ENCODE results near the gene DOCK3.

Gene DOCK3

GRCh38 chr3:51337666-51338065 is 662.9 kb downstream of the DOCK3 start:
- Histone ChIP-seq H3K4me2 (no peak overlapping the region), H4K20me1 (ENCODE audit: insufficient read depth) (no peaks in the 10 kb centered on the region), H2AFZ (ENCODE audit: low read depth) (no peak overlapping the region), H3K4me1 (ENCODE audit: low read depth, poor library complexity, severe bottlenecking) (no peaks in the 10 kb centered on the region), H3K27me3 (ENCODE audit: insufficient read depth, low read depth) (no peaks in the 10 kb centered on the region), H3K27ac (no peak overlapping the region), H3K9ac (no peak overlapping the region), H3K36me3 (ENCODE audit: insufficient read depth) (no peaks in the 10 kb centered on the region), H3K4me3 (IDR thresholded peaks at IDR 0.05; ENCODE audit: insufficient read depth, low read depth, low read length) (no peak overlapping the region), H3K79me2 (ENCODE audit: insufficient read depth, low read depth) (no peaks in the 10 kb centered on the region)
- TF ChIP-seq CTCF (conservative IDR thresholded peaks at IDR 0.05; ENCODE audit: low read depth, low read length), result no peak

DNA sequence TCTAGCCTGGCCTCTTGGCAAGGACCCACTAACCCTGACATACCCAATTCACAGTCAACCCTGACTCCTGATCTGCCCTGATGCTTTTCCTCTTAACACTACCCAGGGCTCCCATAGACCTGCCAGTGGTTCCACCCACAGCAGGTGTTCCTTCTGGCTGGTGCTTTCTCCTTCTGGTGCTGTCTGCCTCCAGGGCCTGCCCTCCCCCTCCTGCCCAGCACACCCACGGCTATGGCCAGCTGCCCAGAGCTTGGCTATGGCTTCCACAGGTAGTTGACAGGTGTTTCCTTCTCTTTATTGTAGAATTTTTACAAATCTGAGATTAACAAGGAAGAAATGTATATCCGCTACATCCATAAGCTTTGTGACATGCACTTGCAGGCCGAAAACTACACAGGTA is 663.9 kb downstream of the DOCK3 start:
- Histone ChIP-seq H2AFZ (ENCODE audit: low read depth) (no peak overlapping the region), H3K79me2 (ENCODE audit: insufficient read depth, low read depth) (no peaks in the 10 kb centered on the region)

GRCh38 chr3:51340013-51340829 is 665.5 kb downstream of the DOCK3 start:
- Histone ChIP-seq H3K4me2 (no peak overlapping the region), H3K36me3 (ENCODE audit: insufficient read depth) (no peaks in the 10 kb centered on the region), H2AFZ (ENCODE audit: low read depth) (no peak overlapping the region), H3K79me2 (ENCODE audit: insufficient read depth, low read depth) (no peaks in the 10 kb centered on the region), H3K9ac (no peak overlapping the region), H4K20me1 (ENCODE audit: insufficient read depth) (no peaks in the 10 kb centered on the region), H3K27me3 (ENCODE audit: insufficient read depth, low read depth) (no peaks in the 10 kb centered on the region), H3K4me1 (ENCODE audit: low read depth, poor library complexity, severe bottlenecking) (no peaks in the 10 kb centered on the region), H3K27ac (no peak overlapping the region), H3K4me3 (IDR thresholded peaks at IDR 0.05; ENCODE audit: insufficient read depth, low read depth, low read length) (no peak overlapping the region)
- no peak for TF ChIP-seq CTCF (conservative IDR thresholded peaks at IDR 0.05; ENCODE audit: low read depth, low read length)

More for the DNA sequence above, 663.9 kb downstream of the DOCK3 start:
- no peaks in the 10 kb centered on the region for H4K20me1 ChIP-seq (ENCODE audit: insufficient read depth)
- H3K27me3 ChIP-seq (ENCODE audit: insufficient read depth, low read depth), result no peaks in the 10 kb centered on the region
- H3K27ac ChIP-seq, result no peak overlapping the region
- H3K36me3 ChIP-seq (ENCODE audit: insufficient read depth), result no peaks in the 10 kb centered on the region
- no peak for TF ChIP-seq CTCF (conservative IDR thresholded peaks at IDR 0.05; ENCODE audit: low read depth, low read length)
- no peaks in the 10 kb centered on the region for H3K4me1 ChIP-seq (ENCODE audit: low read depth, poor library complexity, severe bottlenecking)
- H3K4me3 ChIP-seq (IDR thresholded peaks at IDR 0.05; ENCODE audit: insufficient read depth, low read depth, low read length), result no peak overlapping the region
- H3K4me2 ChIP-seq, result no peak overlapping the region
- H3K9ac ChIP-seq, result no peak overlapping the region

DNA sequence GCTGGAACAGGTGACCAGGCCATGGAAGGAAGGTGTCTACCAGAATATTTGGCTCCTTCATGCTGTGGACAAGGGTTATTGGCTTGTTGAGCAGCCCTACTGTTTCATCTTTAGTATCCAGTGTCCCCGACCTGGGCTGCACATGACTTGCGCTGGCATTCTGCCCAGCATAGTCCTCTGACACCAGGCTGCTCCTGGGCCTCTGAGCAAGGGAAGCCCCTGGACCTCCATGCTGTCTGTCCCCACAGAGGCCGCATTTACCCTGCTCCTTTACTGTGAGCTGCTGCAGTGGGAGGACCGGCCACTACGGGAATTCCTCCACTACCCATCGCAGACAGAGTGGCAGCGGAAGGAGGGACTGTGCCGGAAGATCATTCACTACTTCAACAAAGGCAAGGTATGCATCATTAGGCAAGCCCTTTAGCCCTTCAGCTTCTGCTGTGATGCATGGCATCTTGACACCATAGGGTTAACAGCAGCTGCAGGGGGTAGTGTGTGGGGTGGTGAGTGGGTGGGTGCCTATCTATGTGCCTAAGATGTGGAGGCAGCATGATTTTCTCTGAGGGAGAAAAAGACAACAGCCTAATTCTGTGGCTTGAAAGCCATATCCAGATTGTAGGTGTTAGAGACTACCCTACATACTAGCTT is 666.4 kb downstream of the DOCK3 start:
- H3K27ac ChIP-seq, result no peak overlapping the region
- no peaks in the 10 kb centered on the region for H3K4me1 ChIP-seq (ENCODE audit: low read depth, poor library complexity, severe bottlenecking)
- H3K4me3 ChIP-seq (IDR thresholded peaks at IDR 0.05; ENCODE audit: insufficient read depth, low read depth, low read length), result no peak overlapping the region
- no peak overlapping the region for H2AFZ ChIP-seq (ENCODE audit: low read depth)
- no peak overlapping the region for H3K4me2 ChIP-seq
- H3K79me2 ChIP-seq (ENCODE audit: insufficient read depth, low read depth), result no peaks in the 10 kb centered on the region
- no peaks in the 10 kb centered on the region for H3K36me3 ChIP-seq (ENCODE audit: insufficient read depth)
- H4K20me1 ChIP-seq (ENCODE audit: insufficient read depth), result no peaks in the 10 kb centered on the region
- H3K9ac ChIP-seq, result no peak overlapping the region
- TF ChIP-seq CTCF (conservative IDR thresholded peaks at IDR 0.05; ENCODE audit: low read depth, low read length), result no peak
- H3K27me3 ChIP-seq (ENCODE audit: insufficient read depth, low read depth), result no peaks in the 10 kb centered on the region

Measured in KMS-11 (cell line).